Fibroblast of skin of right quadriceps (primary cell): ENCODE results near the gene IRF8.

ENCODE experiments used
- DNase-seq: peaks from one replicate; pipeline ENCODE4 v3.0.0-alpha.2; 2013

The IRF8 gene

DNA sequence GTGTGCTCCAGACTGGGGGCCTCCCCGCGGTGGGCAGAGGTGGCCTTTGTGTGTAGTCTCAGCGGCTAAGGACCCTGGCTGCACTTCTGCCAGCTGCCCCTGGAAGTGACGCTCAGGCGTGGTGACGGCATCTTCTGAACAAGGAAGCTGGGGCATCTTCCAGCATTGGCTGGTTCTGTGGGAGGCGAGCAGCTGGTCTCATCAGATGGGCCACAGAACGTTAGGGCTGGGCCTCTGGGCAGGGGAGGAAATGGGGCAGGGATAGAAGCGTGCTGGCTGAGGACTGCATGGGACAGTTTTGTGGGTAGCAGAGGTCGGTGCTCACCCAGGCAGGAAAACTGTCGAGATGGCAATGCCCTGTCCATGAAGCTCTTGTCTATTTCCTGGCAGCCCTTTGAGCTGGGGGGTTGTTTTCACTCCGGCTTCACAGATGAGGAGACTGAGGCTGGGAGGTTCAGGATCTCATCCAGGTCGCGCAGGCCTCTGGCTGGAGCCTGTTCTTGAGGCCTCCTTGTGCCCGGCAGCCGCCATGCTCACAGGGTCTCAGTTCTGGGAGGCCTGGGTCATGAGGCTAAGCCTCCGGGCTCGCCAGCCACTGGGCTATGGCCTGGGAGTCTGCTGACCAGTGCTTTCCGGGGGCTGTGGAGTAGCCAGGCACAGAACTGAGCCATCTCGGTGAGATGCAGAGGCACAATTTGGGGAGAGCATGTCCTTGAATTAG lies 16.3 kb downstream of the IRF8 start:
- no peak for DNase-seq

- DNase-seq, result no peak
Measured at GRCh38 chr16:85916141-85916890, 17.4 kb downstream of the IRF8 start.

DNA sequence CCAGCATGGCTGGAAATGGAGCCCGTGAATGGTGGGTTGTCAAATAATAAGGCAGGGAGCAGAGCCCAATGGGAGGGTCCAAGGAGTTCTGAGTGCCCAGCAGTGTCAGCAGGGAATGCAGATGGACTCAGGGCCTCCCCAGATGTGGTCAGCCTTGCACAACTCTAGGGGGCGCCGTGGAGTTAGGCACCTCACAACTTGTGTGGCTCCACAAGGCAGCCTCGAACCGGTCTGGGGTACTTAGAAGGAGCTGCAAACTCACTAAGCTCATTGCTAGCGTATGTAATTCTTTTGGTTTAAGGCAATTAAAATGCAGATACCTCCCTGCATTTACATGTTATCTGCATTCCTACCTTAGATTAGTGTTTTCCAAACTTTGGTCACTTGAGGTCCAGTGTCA lies 18.1 kb downstream of the IRF8 start:
- no peak for DNase-seq

DNA sequence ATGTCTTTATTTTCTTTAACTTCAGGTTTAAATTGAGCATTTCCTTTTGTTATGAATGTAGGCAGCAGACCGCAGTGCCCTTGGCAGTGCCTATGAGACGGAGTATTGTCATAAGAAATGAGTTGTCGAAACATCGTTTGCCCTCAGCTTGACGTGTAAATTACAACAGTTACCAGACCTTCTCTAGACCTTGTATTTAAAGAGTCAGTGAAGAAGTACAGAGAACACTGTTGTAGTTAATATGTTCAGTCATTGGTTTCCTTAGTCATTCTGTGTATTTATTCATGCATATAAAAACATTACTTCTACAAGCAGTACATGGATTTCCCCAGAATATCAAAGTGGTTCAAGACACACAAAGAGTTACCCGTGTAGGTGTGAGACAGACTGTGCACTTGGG lies 19.0 kb downstream of the IRF8 start:
- no peak for DNase-seq

- no peak for DNase-seq
Measured at GRCh38 chr16:85918436-85918835, 19.5 kb downstream of the IRF8 start.

- DNase-seq, result no peak
Measured at GRCh38 chr16:85919271-85920267, 20.6 kb downstream of the IRF8 start.

- DNase-seq, result no peak
Measured at GRCh38 chr16:85921026-85921425, 22.1 kb downstream of the IRF8 start.

GRCh38 chr16:85923153-85924021 lies 24.4 kb downstream of the IRF8 start:
- DNase-seq, result peak; percentile 5

DNA sequence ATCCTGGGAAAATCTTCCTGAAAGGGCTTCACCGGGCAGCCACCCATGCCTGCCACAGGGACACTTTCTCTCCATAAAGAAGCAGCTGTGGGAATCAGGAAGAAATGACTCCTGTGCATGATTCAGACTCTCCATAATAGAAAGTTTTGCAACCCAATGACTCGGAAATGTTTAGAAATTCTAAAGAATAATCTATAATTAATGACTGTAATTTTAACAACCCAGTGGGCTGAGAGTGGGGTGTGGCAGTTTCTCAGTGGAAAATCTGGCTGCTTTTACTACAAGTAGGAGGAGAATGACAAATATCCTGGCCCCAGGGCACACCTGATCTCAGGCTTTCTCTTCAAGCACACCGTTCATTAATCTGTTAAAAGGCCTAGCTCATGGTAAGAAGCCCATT lies 25.7 kb downstream of the IRF8 start:
- no peak for DNase-seq

GRCh38 chr16:85926370-85926769 lies 27.4 kb downstream of the IRF8 start:
- no peak for DNase-seq

GRCh38 chr16:85927371-85927770 lies 28.4 kb downstream of the IRF8 start:
- DNase-seq, result no peak

DNA sequence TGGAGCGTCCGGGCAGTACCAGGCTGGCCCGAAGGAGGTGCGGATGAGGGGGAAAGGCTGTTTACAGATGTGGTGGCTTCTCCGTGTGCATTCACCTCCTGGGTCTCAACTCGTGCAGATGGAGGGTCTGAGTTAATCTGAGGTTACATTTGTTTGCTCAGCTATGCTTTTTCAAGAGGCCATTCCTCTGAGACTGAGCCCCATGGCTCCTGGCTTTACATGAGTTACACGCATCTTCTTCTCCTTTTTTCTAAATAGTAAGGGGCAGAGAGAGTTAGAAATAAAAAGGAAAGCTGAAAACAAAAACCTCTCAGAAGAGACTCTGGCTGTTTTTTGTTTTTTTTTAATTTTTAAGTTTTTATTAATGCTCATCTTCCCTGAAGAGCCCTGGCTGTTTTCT lies 29.0 kb downstream of the IRF8 start:
- no peak for DNase-seq

- no peak for DNase-seq
Measured at GRCh38 chr16:85928401-85928820, 29.4 kb downstream of the IRF8 start.

DNA sequence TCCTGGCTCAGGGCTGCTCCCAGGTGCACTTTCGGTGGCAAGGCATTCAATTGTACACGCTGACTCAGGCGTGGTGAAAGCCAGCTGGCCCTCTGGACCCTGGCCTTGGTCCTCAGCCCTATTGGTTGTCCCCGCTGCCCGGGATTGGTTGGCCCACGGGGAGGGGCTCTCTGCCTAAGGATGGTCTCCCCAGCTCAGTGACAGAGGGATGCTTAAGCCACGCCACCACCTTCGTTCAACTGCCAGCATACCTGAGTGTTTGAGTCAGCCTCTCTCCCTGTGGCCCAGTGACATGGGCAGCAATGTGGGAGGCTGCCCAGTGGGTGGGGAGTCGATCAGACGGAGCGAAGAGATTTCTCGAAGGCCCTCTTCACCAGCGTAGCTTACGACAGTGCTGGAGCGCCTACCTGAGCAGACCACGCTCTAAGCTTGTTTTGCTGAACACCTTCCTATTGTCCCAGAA lies 30.3 kb downstream of the IRF8 start:
- no peak for DNase-seq

GRCh38 chr16:85930301-85930700 lies 31.3 kb downstream of the IRF8 start:
- DNase-seq, result no peak

- no peak for DNase-seq
Measured at GRCh38 chr16:85931596-85932402, 32.8 kb downstream of the IRF8 start.

DNA sequence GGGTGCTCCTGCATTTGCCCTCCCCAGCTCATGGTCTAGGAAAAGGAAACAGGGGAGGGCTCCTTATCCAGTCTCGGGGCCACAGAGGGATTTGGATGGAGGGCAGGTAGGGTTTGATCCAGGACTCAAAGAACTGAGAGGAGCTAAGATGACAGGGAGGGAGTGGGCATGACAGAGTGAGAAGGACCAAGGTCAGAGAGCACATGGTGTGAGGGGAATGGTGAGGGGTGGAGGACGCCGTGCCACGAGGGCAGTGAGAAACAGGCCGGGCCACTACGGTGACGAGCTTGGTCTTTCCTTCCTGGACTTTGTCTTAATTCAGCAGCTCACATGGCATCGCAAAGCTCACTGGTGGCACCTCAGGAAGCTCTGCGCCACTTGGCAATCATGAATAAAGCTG lies 35.2 kb downstream of the IRF8 start:
- no peak for DNase-seq

DNA sequence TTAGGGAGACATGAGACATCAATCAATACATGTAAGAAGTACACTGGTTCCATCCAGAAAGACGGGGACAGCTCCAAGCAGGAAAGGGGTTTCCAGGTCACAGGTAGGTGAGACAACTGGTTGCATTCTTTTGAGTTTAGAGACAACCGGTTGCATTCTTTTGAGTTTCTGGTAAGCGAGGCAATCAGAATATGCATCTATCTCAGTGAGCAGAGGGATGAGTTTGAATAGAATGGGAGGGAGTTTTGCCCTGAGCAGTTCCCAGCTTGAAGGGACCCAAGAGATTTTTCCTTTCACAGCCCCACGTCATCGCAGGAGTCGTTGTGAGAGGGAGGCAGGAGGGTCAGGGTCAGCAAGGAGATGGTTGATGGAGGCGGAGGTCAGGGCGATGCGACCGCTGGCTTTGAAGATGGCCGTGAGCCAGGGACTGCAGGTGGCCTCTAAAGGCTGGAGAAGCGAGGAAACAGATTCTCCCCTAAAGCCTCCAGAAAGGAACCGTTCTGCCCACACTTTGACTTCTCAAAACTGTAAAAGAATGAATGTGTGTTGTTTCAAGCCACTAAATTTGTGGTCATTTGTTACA lies 36.5 kb downstream of the IRF8 start:
- DNase-seq, result no peak

DNA sequence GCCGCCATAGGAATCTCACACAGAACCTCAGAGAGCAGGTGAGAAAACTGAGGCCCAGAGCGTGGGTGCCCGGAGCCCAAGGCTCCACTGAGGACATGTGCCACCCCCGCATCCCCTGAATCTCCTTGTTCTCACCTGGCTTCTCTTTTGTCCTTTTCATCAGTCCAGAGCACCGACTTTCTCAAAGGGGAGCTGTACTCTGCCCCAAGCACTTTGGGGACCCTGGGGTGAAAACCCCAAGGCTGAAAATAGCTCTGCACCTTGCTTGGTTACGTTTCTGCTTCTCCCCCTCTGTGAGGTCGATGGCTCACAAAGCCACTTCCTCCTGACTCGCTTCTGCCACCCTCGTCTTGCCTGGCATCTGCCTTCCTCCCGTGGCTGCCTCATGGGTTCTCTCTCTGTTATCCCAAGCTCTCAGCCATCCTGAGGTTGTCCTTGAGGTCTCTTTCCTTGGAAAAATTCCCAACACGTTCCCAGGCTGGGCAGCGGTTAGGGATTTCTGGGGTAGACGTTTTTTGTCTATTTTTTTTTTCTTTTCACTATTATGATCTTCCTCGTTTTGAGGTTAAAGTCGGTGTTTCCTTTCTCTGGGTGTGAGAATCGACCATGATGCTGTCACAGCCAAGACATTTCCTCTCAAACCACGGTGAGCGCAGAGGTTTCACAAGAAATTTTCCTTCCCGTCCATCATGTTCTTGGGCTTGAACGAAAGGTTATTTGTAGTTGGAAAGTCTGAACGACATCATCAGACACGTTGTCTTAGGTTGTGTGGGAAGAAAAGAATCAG lies 37.2 kb downstream of the IRF8 start:
- DNase-seq, result peak; percentile 8

DNA sequence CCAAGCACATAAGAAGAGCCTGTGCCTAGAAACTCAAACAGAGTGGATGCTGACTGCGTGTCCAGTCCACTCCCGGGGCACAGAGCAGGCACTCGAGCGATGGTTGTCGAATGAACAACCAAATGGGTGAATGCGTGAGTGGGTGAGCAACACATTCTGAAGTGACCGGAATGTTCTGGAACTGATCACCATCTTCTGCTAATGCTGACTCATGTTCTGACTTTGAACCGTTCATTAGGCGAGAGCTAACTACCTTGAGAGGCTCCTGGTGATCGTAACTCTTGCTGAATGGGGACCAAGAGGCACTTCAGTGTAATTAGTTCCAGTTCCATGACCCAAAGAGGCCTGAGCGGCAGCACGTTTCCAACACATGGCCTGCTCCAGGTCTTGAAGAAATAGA lies 37.9 kb downstream of the IRF8 start:
- no peak for DNase-seq
